SK-N-SH (cell line): Measurements from ENCODE around the gene PDS5B. TPM values are rescaled to one million over a fixed set of nuclear protein-coding genes. Genes with fewer than 3 reads are reported as not detected.

Experiments
- CTCF ChIA-PET: fragments of 300-600, 350-600 bp; formaldehyde crosslinking; extraction: SDS; loops from one replicate; lab custom pipeline; 2021; lab: Yijun Ruan, JAX
- POLR2A ChIA-PET: fragments of 350-600 bp; sonication (Branson Sonifier 250); formaldehyde crosslinking; extraction: SDS; loops from one replicate; lab custom pipeline; 2020; ENCODE audit warnings: antibody characterized with exemption, inconsistent platforms; lab: Yijun Ruan, JAX
- DNase-seq: peaks from one replicate; pipeline ENCODE4 v3.0.0; 2012
- H2AFZ ChIP-seq: fragments of 200-600 bp; sonication (generic); 2 replicates; pipeline ENCODE4 v1.8.1; 2016; ENCODE audit warnings: antibody characterized with exemption, mild to moderate bottlenecking, low read depth
- H3F3A ChIP-seq: fragments of 200-600 bp; sonication (generic); replicated peaks from 2 replicates; pipeline ENCODE3; 2016; ENCODE audit warnings: antibody characterized with exemption, mild to moderate bottlenecking; ENCODE audit not compliant: insufficient read depth
- H3K27ac ChIP-seq, 2 experiments: fragments of 200-500 bp in 1 of 2; fragments of 200-600 bp in 1 of 2; sonication (Bioruptor generic) in 1 of 2; sonication (generic), shearing (Covaris generic) in 1 of 2; 2 replicates each; pipeline versions ENCODE4 v1.5.1 to v1.6.1; 2014 to 2016; ENCODE audit warnings: low read depth in 2 of 2, inconsistent platforms in 1 of 2, low read length in 1 of 2, mild to moderate bottlenecking in 1 of 2, mixed read lengths in 1 of 2
- H3K27me3 ChIP-seq: fragments of 200-600 bp; sonication (generic), shearing (Covaris generic); 2 replicates; pipeline ENCODE4 v1.6.1; 2016; ENCODE audit warnings: mixed run types; ENCODE audit not compliant: insufficient read depth
- H3K36me3 ChIP-seq, 2 experiments: fragments of 200-500 bp in 1 of 2; fragments of 200-600 bp in 1 of 2; sonication (Bioruptor generic) in 1 of 2; sonication (generic) in 1 of 2; replicated peaks in 1 of 2; 2 replicates each; pipeline versions ENCODE3 to v1.5.1; 2014 to 2016; ENCODE audit warnings: low read length in 1 of 2, mild to moderate bottlenecking in 1 of 2; ENCODE audit not compliant: insufficient read depth in 2 of 2, control insufficient read depth in 1 of 2
- H3K4me1 ChIP-seq, 2 experiments: fragments of 200-500 bp in 1 of 2; fragments of 200-600 bp in 1 of 2; sonication (Bioruptor generic) in 1 of 2; sonication (generic), shearing (Covaris generic) in 1 of 2; 2 replicates each; pipeline versions ENCODE4 v1.5.1 to v1.6.1; 2014 to 2016; ENCODE audit warnings: low read depth in 1 of 2, low read length in 1 of 2, mixed run types in 1 of 2; ENCODE audit not compliant: insufficient read depth in 2 of 2, control insufficient read depth in 1 of 2
- H3K4me2 ChIP-seq: fragments of 200-600 bp; sonication (generic), shearing (Covaris generic); 2 replicates; pipeline ENCODE4 v1.6.1; 2017; ENCODE audit warnings: mixed run types
- H3K4me3 ChIP-seq, 2 experiments: fragments of 200-500 bp in 1 of 2; fragments of 200-600 bp in 1 of 2; sonication (Bioruptor generic) in 1 of 2; sonication (generic), shearing (Covaris generic) in 1 of 2; 2 replicates each; pipeline versions ENCODE4 v1.5.1 to v1.8.1; 2014 to 2016; ENCODE audit warnings: low read depth in 2 of 2, inconsistent platforms in 1 of 2, low read length in 1 of 2, mild to moderate bottlenecking in 1 of 2, mixed read lengths in 1 of 2, moderate library complexity in 1 of 2
- H3K79me2 ChIP-seq: fragments of 200-600 bp; sonication (generic); 2 replicates; pipeline ENCODE4 v1.8.1; 2017; ENCODE audit warnings: mild to moderate bottlenecking; ENCODE audit not compliant: insufficient read depth
- H3K9ac ChIP-seq: fragments of 200-600 bp; sonication (generic); 2 replicates; pipeline ENCODE4 v1.6.1; 2017; ENCODE audit warnings: mixed run types
- H3K9me2 ChIP-seq: fragments of 200-600 bp; sonication (generic); 2 replicates; pipeline ENCODE4 v1.6.1; 2017; ENCODE audit warnings: mixed run types
- H3K9me3 ChIP-seq: fragments of 200-600 bp; sonication (generic); 2 replicates; pipeline ENCODE4 v1.6.1; 2017; ENCODE audit warnings: mixed run types, mild to moderate bottlenecking, moderate library complexity
- H4K20me1 ChIP-seq: fragments of 200-600 bp; sonication (generic); 2 replicates; pipeline ENCODE4 v1.6.1; 2017; ENCODE audit warnings: mild to moderate bottlenecking, mixed run types; ENCODE audit not compliant: insufficient read depth
- CHD2 ChIP-seq: fragments of 150-350 bp; IDR thresholded peaks from 2 replicates; pipeline ENCODE4 v1.6.1; 2018; ENCODE audit warnings: low read length; ENCODE audit not compliant: partially characterized antibody
- IRF3 ChIP-seq: fragments of 150-350 bp; IDR thresholded peaks from 2 replicates; pipeline ENCODE4 v1.6.1; 2016; ENCODE audit warnings: mild to moderate bottlenecking, low read depth, low read length
- JUND ChIP-seq: IDR thresholded peaks from 2 replicates; pipeline ENCODE4 v1.4.0; 2012
- MEF2A ChIP-seq: IDR thresholded peaks from 2 replicates; pipeline ENCODE4 v1.4.0; 2012; ENCODE audit warnings: low read depth, borderline replicate concordance
- MXI1 ChIP-seq: IDR thresholded peaks from 2 replicates; pipeline ENCODE4 v1.6.1; 2012; ENCODE audit warnings: mild to moderate bottlenecking, low read depth, low read length, improper control_type of control experiment
- NFIC ChIP-seq: IDR thresholded peaks from 2 replicates; pipeline ENCODE4 v1.4.0; 2012; ENCODE audit warnings: borderline replicate concordance
- REST ChIP-seq: IDR thresholded peaks from 2 replicates; pipeline ENCODE4 v1.6.1; 2012; ENCODE audit warnings: mild to moderate bottlenecking, low read depth, low read length, moderate library complexity
- RFX5 ChIP-seq: IDR thresholded peaks from 2 replicates; pipeline ENCODE4 v1.6.1; 2012; ENCODE audit warnings: mild to moderate bottlenecking, improper control_type of control experiment, low read length
- RXRA ChIP-seq: IDR thresholded peaks from 2 replicates; pipeline ENCODE4 v1.4.0; 2012; ENCODE audit warnings: low read depth, mild to moderate bottlenecking, borderline replicate concordance
- SMC3 ChIP-seq: IDR thresholded peaks from 2 replicates; pipeline ENCODE4 v1.6.1; 2012; ENCODE audit warnings: low read depth, low read length, improper control_type of control experiment
- TCF12 ChIP-seq: IDR thresholded peaks from 2 replicates; pipeline ENCODE4 v1.4.0; 2012
- TEAD4 ChIP-seq: IDR thresholded peaks from 2 replicates; pipeline ENCODE4 v1.4.0; 2012; ENCODE audit warnings: mild to moderate bottlenecking, borderline replicate concordance; ENCODE audit not compliant: insufficient read depth
- WGBS: methylation state at CpG from one replicate; pipeline ENCODE4 v1.1.6; 2017; ENCODE audit warnings: low lambda C conversion rate; 5-methylcytosine and 5-hydroxymethylcytosine counted together
- polyA plus RNA-seq, 3 experiments: library from polyadenylated mRNA; depleted of rRNA; stranded (reverse); fragments of >200 nt; gene quantifications; 2 replicates each; pipeline ENCODE4 v1.2.3, GENCODE V29; 2012
- TF ChIP-seq, protein P1 (sequence below): IDR thresholded peaks from 2 replicates; pipeline ENCODE4 v1.4.0; 2012; ENCODE audit warnings: low read depth

Gene PDS5B
- polyA plus RNA-seq, 1 of the 3 experiments (the other 2 are of a cell fraction): 3.8 TPM

DNA sequence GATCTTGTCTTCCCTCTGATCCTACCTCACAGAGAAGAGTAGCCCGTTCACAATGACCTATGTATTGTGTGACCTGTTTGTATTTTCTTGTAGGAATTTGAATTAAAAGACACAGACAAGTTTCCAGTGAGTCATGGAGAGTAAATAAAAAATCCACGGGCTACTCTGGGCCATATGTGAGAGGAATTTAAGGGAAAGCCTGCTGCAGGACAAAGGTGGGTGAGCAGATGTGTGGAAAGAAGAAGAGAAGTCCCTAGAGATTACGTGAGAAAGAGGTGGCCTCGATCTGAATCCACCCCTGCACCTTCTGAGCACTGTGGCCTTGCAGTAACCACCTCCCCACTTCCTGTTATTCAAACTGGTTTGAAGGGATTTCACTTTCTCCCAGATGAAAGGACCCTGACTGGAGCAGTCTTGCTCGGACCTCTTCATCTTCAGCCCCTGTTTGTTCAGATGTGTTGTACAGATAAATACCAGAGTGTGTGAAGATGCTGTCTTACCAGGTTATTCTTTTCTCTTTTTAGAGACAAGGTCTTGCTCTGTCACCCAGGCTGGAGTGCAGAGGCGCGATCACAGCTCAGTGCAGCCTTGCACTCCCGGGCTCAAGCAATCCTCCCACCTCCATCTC lies 205.4 kb downstream of the PDS5B start:
- no peak overlapping the region for H3K4me2 ChIP-seq
- H3K9me2 ChIP-seq: no peaks in the 10 kb centered on the region
- no peak overlapping the region for H3K27ac ChIP-seq
- 86% methylated on average over 8 of the region's 8 CpGs for WGBS
- DNase-seq: no peak
- H3K36me3 ChIP-seq: peaks cover 0 to 9% of the 10 kb centered on the region in 2 experiments
- H4K20me1 ChIP-seq: no peaks in the 10 kb centered on the region
- CTCF ChIA-PET: no interaction called here
- TF ChIP-seq JUND (no peak), NFIC (no peak), CHD2 (no peak), RXRA (no peak), IRF3 (no peak), REST (no peak), SMC3 (no peak), MXI1 (no peak), MEF2A (no peak), RFX5 (no peak), TCF12 (no peak)
- TF ChIP-seq, protein P1, sequence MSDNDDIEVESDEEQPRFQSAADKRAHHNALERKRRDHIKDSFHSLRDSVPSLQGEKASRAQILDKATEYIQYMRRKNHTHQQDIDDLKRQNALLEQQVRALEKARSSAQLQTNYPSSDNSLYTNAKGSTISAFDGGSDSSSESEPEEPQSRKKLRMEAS: no peak
- no peaks in the 10 kb centered on the region for H3K9me3 ChIP-seq
- H3K4me3 ChIP-seq: no peak overlapping the region
- POLR2A ChIA-PET: no interaction called here
- H3F3A ChIP-seq: no peaks in the 10 kb centered on the region
- H3K4me1 ChIP-seq: no peaks in the 10 kb centered on the region; a peak in 1 of 4 replicates
- H3K27me3 ChIP-seq: no peaks in the 10 kb centered on the region
- no peaks in the 10 kb centered on the region for H3K79me2 ChIP-seq
- H2AFZ ChIP-seq: no peak overlapping the region
- H3K9ac ChIP-seq: no peak overlapping the region

DNA sequence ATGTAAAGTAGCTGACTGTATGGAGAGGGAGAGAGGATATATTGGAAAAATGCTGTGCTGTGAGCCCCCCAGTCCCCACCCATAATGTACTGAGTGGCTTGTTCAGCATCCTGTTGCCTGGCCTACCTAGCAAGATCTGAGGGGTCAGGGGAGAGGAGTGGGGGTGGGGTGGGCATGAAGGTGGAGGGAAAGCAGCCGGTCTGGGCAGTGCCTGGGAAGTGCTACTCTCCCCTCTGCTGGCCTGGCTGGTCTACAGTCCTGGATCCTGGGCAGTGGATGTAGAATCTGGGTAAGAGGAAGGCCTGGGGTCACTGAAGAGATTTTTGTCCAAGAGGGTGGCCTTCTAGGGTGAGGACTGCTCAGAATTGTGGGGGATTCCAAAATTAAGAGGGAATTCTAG lies 210.5 kb downstream of the PDS5B start:
- no peak for DNase-seq
- TF ChIP-seq TEAD4: no peak
- H3K36me3 ChIP-seq: no peaks in the 10 kb centered on the region
- no peak overlapping the region for H3K27ac ChIP-seq
- H3F3A ChIP-seq: no peaks in the 10 kb centered on the region
- H4K20me1 ChIP-seq: no peaks in the 10 kb centered on the region
- H3K79me2 ChIP-seq: no peaks in the 10 kb centered on the region
- H3K4me2 ChIP-seq: no peak overlapping the region
- H3K9ac ChIP-seq: no peak overlapping the region
- H2AFZ ChIP-seq: no peak overlapping the region
- H3K4me1 ChIP-seq: no peaks in the 10 kb centered on the region; a peak in 1 of 4 replicates
- H3K9me3 ChIP-seq: no peaks in the 10 kb centered on the region
- ChIA-PET POLR2A (no interaction called here), CTCF (no interaction called here)
- no peaks in the 10 kb centered on the region for H3K27me3 ChIP-seq
- 80% methylated on average over 1 of the region's 1 CpG for WGBS
- no peaks in the 10 kb centered on the region for H3K9me2 ChIP-seq
- H3K4me3 ChIP-seq: no peak overlapping the region
